GM18909 (cell line): ENCODE results near the gene FRAS1.
"Not testable (repeated sequence)": the region's sequence is repeated elsewhere in the genome, so short reads cannot be mapped to it uniquely, and the experiment has no call there.

Source experiments
- ATAC-seq: cut with Tn5 transposase; IDR thresholded peaks from one replicate; pipeline ENCODE4 v1.9.1; 2021; ENCODE audit warnings: mild to moderate bottlenecking; ENCODE audit not compliant: unreplicated experiment, poor library complexity

FRAS1 gene

GRCh38 chr4:78207951-78208350 lies 150.8 kb downstream of the FRAS1 start:
- ATAC-seq: no peak

- ATAC-seq: not testable (repeated sequence)
Measured at GRCh38 chr4:78208896-78209295, 151.8 kb downstream of the FRAS1 start.

GRCh38 chr4:78210694-78211410 lies 153.7 kb downstream of the FRAS1 start:
- no peak for ATAC-seq

- ATAC-seq: no peak
Measured at GRCh38 chr4:78213218-78213617, 156.1 kb downstream of the FRAS1 start.

- ATAC-seq: no peak
Measured at GRCh38 chr4:78214078-78214477, 157.0 kb downstream of the FRAS1 start.

GRCh38 chr4:78217557-78217956 lies 160.4 kb downstream of the FRAS1 start:
- ATAC-seq: no peak

GRCh38 chr4:78218260-78218659 lies 161.1 kb downstream of the FRAS1 start:
- ATAC-seq: no peak

- ATAC-seq: no peak
Measured at GRCh38 chr4:78219825-78220224, 162.7 kb downstream of the FRAS1 start.

GRCh38 chr4:78220283-78220682 lies 163.2 kb downstream of the FRAS1 start:
- ATAC-seq: no peak

GRCh38 chr4:78222575-78223186 lies 165.6 kb downstream of the FRAS1 start:
- ATAC-seq: no peak

GRCh38 chr4:78225236-78225635 lies 168.1 kb downstream of the FRAS1 start:
- ATAC-seq: no peak

- no peak for ATAC-seq
Measured at GRCh38 chr4:78226279-78226678, 169.2 kb downstream of the FRAS1 start.

GRCh38 chr4:78227411-78228057 lies 170.4 kb downstream of the FRAS1 start:
- no peak for ATAC-seq

- no peak for ATAC-seq
Measured at GRCh38 chr4:78235800-78236199, 178.7 kb downstream of the FRAS1 start.

GRCh38 chr4:78237360-78237759 lies 180.2 kb downstream of the FRAS1 start:
- ATAC-seq: no peak

- no peak for ATAC-seq
Measured at GRCh38 chr4:78242071-78242470, 184.9 kb downstream of the FRAS1 start.

- no peak for ATAC-seq
Measured at GRCh38 chr4:78244705-78245485, 187.8 kb downstream of the FRAS1 start.

- no peak for ATAC-seq
Measured at GRCh38 chr4:78247536-78248285, 190.6 kb downstream of the FRAS1 start.

- ATAC-seq: no peak
Measured at GRCh38 chr4:78250500-78250899, 193.4 kb downstream of the FRAS1 start.

GRCh38 chr4:78252773-78253172 lies 195.7 kb downstream of the FRAS1 start:
- ATAC-seq: not testable (repeated sequence)
